ENCODE data around the gene RAC3. TPM values are rescaled to one million over a fixed set of nuclear protein-coding genes. Genes with fewer than 3 reads are reported as not detected.
A peak's percentile ranks its signal among the peaks of the same experiment; 100 is the strongest.

Gene RAC3
- polyA plus RNA-seq, 6 donors from 2014 or later = not detected

- peak overlapping the region in 2 of 6 donors; percentile 62 to 88 for H3K27ac Mint-ChIP-seq
- no peaks in the 10 kb centered on the region for H3K9me3 Mint-ChIP-seq
- H3K4me1 Mint-ChIP-seq = peaks cover 7 to 20% (median 14%) of the 10 kb centered on the region in 3 donors
- no peak for DNase-seq
- ATAC-seq (ENCODE audit: low read depth in 2 of 2) = no peak
- no peaks in the 10 kb centered on the region for H3K27me3 Mint-ChIP-seq
- H3K4me3 Mint-ChIP-seq = peak overlapping the region; percentile 81 to 93 (median 88)
- H3K36me3 Mint-ChIP-seq = no peaks in the 10 kb centered on the region
These were observed 10.2 kb upstream of the RAC3 start for GRCh38 chr17:82021107-82021899.

GRCh38 chr17:82021900-82022309 is 9.6 kb upstream of the RAC3 start:
- Mint-ChIP-seq H3K36me3 (no peaks in the 10 kb centered on the region), H3K9me3 (no peaks in the 10 kb centered on the region), H3K4me1 (peaks cover 7 to 20% (median 14%) of the 10 kb centered on the region in 3 donors), H3K27ac (peak overlapping the region in 2 of 6 donors; percentile 15 to 88), H3K27me3 (peaks cover 0 to under 1% (median 0%) of the 10 kb centered on the region in 3 donors), H3K4me3 (peak overlapping the region; percentile 81 to 93 (median 88))
- no peak for DNase-seq
- ATAC-seq (ENCODE audit: low read depth in 2 of 2) = no peak

GRCh38 chr17:82022310-82022980 is 9.0 kb upstream of the RAC3 start, which contains the start of gene CENPX:
Gene CENPX, minus strand, starts transcription at chr17:82022878. Its CDS starts 17 bp downstream, at chr17:82022861.
- H3K36me3 Mint-ChIP-seq = no peaks in the 10 kb centered on the region
- H3K4me3 Mint-ChIP-seq = peak within 1 kb of the TSS; percentile 81 to 93 (median 88)
- peaks cover 7 to 20% (median 14%) of the 10 kb centered on the region in 3 donors for H3K4me1 Mint-ChIP-seq
- DNase-seq = no peak
- peaks cover 0 to 5% (median 3%) of the 10 kb centered on the region in 3 donors for H3K27me3 Mint-ChIP-seq
- H3K27ac Mint-ChIP-seq = peak within 1 kb of the TSS in 5 of 6 donors; percentile 0 to 88 (median 70)
- ATAC-seq (ENCODE audit: low read depth in 2 of 2) = peak; percentile 9 to 14
- H3K9me3 Mint-ChIP-seq = no peaks in the 10 kb centered on the region

- no peaks in the 10 kb centered on the region for H3K9me3 Mint-ChIP-seq
- ATAC-seq (ENCODE audit: low read depth in 2 of 2) = peak; percentile 92 to 94
- DNase-seq = peak; percentile 99
- H3K27me3 Mint-ChIP-seq = peaks cover 0 to 8% (median 7%) of the 10 kb centered on the region in 3 donors
- H3K4me1 Mint-ChIP-seq = peaks cover 7 to 20% (median 14%) of the 10 kb centered on the region in 3 donors
- no peaks in the 10 kb centered on the region for H3K36me3 Mint-ChIP-seq
- H3K27ac Mint-ChIP-seq = peak within 1 kb of the TSS in 5 of 6 donors; percentile 0 to 73 (median 36)
- peak within 1 kb of the TSS; percentile 81 to 93 (median 88) for H3K4me3 Mint-ChIP-seq
These were observed 8.5 kb upstream of the RAC3 start, which contains the start of gene LRRC45 for GRCh38 chr17:82022981-82023446. Gene LRRC45, plus strand, starts transcription at chr17:82023305. Its CDS starts 339 bp downstream, at chr17:82023644.

GRCh38 chr17:82023447-82024241 is 7.8 kb upstream of the RAC3 start:
- no peak for DNase-seq
- no peaks in the 10 kb centered on the region for H3K36me3 Mint-ChIP-seq
- peaks cover 7 to 20% (median 14%) of the 10 kb centered on the region in 3 donors for H3K4me1 Mint-ChIP-seq

GRCh38 chr17:82024859-82025258 is 6.6 kb upstream of the RAC3 start:
- DNase-seq = no peak
- no peak for ATAC-seq (ENCODE audit: low read depth in 2 of 2)
- H3K27ac Mint-ChIP-seq = no peak overlapping the region
- H3K4me1 Mint-ChIP-seq = peaks cover 7 to 26% (median 18%) of the 10 kb centered on the region in 3 donors
- H3K4me3 Mint-ChIP-seq = no peak overlapping the region
- H3K9me3 Mint-ChIP-seq = no peaks in the 10 kb centered on the region
- peaks cover 0 to 21% (median 7%) of the 10 kb centered on the region in 3 donors for H3K27me3 Mint-ChIP-seq
- H3K36me3 Mint-ChIP-seq = no peaks in the 10 kb centered on the region

More at GRCh38 chr17:82023447-82024241, 7.8 kb upstream of the RAC3 start:
- ATAC-seq (ENCODE audit: low read depth in 2 of 2) = no peak
- no peaks in the 10 kb centered on the region for H3K9me3 Mint-ChIP-seq
- H3K4me3 Mint-ChIP-seq = peak overlapping the region; percentile 80 to 91 (median 87)
- H3K27me3 Mint-ChIP-seq = peaks cover 0 to 9% (median 7%) of the 10 kb centered on the region in 3 donors
- H3K27ac Mint-ChIP-seq = peak overlapping the region in 1 of 6 donors; percentile 27

GRCh38 chr17:82025401-82026107 is 5.9 kb upstream of the RAC3 start:
- Mint-ChIP-seq H3K27ac (no peak overlapping the region), H3K36me3 (no peaks in the 10 kb centered on the region), H3K4me1 (peaks cover 8 to 29% (median 18%) of the 10 kb centered on the region in 3 donors), H3K9me3 (no peaks in the 10 kb centered on the region), H3K4me3 (peak overlapping the region in 4 of 8 donors; percentile 21 to 71 (median 51)), H3K27me3 (peaks cover 0 to 25% (median 7%) of the 10 kb centered on the region in 3 donors)
- no peak for ATAC-seq (ENCODE audit: low read depth in 2 of 2)
- no peak for DNase-seq

- no peak for DNase-seq
- H3K27ac Mint-ChIP-seq = no peak overlapping the region
- H3K9me3 Mint-ChIP-seq = no peaks in the 10 kb centered on the region
- no peak overlapping the region for H3K4me3 Mint-ChIP-seq
- H3K27me3 Mint-ChIP-seq = peaks cover 0 to 27% (median 7%) of the 10 kb centered on the region in 3 donors
- H3K4me1 Mint-ChIP-seq = peaks cover 8 to 20% (median 9%) of the 10 kb centered on the region in 3 donors
- no peak for ATAC-seq (ENCODE audit: low read depth in 2 of 2)
- H3K36me3 Mint-ChIP-seq = no peaks in the 10 kb centered on the region
These were observed 3.2 kb upstream of the RAC3 start for GRCh38 chr17:82028246-82028645.

- peaks cover 4 to 16% (median 6%) of the 10 kb centered on the region in 3 donors for H3K4me1 Mint-ChIP-seq
- peak overlapping the region in 1 of 6 donors; percentile 30 for H3K27ac Mint-ChIP-seq
- DNase-seq (no peak), ATAC-seq (ENCODE audit: low read depth in 2 of 2) (no peak)
- H3K36me3 Mint-ChIP-seq = no peaks in the 10 kb centered on the region
- H3K4me3 Mint-ChIP-seq = peak overlapping the region in 4 of 8 donors; percentile 3 to 87 (median 58)
- no peaks in the 10 kb centered on the region for H3K9me3 Mint-ChIP-seq
- peaks cover 0 to 27% (median 7%) of the 10 kb centered on the region in 3 donors for H3K27me3 Mint-ChIP-seq
These were observed 2.5 kb upstream of the RAC3 start for GRCh38 chr17:82028966-82029365.

GRCh38 chr17:82029391-82029790 is 2.1 kb upstream of the RAC3 start:
- no peaks in the 10 kb centered on the region for H3K9me3 Mint-ChIP-seq
- peaks cover 0 to 27% (median 7%) of the 10 kb centered on the region in 3 donors for H3K27me3 Mint-ChIP-seq
- H3K27ac Mint-ChIP-seq = peak overlapping the region in 1 of 6 donors; percentile 38
- DNase-seq (no peak), ATAC-seq (ENCODE audit: low read depth in 2 of 2) (no peak)
- peak overlapping the region in 6 of 8 donors; percentile 5 to 87 (median 77) for H3K4me3 Mint-ChIP-seq
- H3K4me1 Mint-ChIP-seq = peaks cover 4 to 11% (median 4%) of the 10 kb centered on the region in 3 donors
- H3K36me3 Mint-ChIP-seq = no peaks in the 10 kb centered on the region

- H3K4me1 Mint-ChIP-seq = peaks cover 5 to 10% (median 6%) of the 10 kb centered on the region in 3 donors
- no peak for DNase-seq
- H3K9me3 Mint-ChIP-seq = no peaks in the 10 kb centered on the region
- peak overlapping the region in 5 of 8 donors; percentile 74 to 92 (median 86) for H3K4me3 Mint-ChIP-seq
- peak overlapping the region in 1 of 6 donors; percentile 79 for H3K27ac Mint-ChIP-seq
- peaks cover 0 to under 1% of the 10 kb centered on the region in 2 donors for H3K36me3 Mint-ChIP-seq
- ATAC-seq (ENCODE audit: low read depth in 2 of 2) = no peak
- peaks cover 0 to 27% (median 7%) of the 10 kb centered on the region in 3 donors for H3K27me3 Mint-ChIP-seq
These were observed 1.4 kb upstream of the RAC3 start for GRCh38 chr17:82029990-82030469.

Data from naive B cell (primary cell).